Activated CD8-positive, alpha-beta memory T cell treated with anti-CD3 and anti-CD28 coated beads, Interleukin-2, amount 50 U/mL, for 4 hours (primary cell): ENCODE data around the gene STK33.

ENCODE experiments used
- DNase-seq: peaks from one replicate; pipeline ENCODE4 v3.0.0-alpha.2; 2020

The STK33 gene

DNA sequence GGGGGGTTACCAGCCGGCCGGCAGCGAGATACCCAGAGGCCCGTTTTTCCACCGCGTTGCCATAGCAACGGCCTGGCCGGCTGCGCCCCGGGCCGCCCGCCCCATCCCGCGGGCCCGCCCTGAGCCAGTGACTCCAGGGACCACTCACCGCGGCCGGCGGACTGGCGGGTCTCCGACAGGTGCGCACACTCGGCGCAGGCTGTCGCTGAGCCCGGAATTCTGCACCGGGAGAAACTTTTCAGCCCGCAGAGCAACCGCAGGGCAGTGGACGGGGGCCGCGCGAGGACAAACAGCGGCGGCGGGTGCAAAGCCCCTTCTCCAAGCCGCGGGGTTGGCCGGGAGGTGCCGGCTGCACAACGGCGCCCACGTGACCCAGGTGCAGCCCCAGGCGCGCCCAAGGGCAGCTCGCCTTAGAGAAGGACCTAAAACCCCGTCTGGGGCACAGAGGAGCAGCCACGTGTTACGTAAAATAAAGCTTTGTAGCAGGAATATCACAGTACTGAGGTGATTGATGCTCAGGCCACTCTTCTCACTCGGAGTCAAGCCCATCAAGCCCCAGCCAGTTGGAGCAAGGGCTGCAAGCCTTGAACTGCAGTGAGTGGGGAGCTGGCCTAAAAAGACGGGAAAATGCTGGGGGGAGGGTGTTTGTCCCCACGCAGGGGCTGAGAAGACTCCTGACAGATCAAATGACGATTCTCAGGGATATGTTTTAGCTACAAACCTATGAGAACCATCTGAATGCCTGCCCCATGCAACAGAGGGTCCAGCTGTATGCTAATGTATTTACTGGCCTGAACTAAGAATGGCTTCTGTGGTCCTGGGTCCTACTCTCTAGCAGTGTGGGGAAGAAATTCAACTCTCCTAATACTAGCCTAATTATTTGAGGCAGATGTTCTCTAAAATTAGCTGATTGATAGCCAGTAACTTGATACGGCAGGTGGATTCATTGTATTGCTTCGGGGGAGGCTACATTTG, at the start of gene STK33:
STK33 (minus strand) TSS at position 294 of the 975 bp plus-strand sequence. CDS start 119,323 bp downstream, outside the sequence.
- DNase-seq, result peak; percentile 16

DNA sequence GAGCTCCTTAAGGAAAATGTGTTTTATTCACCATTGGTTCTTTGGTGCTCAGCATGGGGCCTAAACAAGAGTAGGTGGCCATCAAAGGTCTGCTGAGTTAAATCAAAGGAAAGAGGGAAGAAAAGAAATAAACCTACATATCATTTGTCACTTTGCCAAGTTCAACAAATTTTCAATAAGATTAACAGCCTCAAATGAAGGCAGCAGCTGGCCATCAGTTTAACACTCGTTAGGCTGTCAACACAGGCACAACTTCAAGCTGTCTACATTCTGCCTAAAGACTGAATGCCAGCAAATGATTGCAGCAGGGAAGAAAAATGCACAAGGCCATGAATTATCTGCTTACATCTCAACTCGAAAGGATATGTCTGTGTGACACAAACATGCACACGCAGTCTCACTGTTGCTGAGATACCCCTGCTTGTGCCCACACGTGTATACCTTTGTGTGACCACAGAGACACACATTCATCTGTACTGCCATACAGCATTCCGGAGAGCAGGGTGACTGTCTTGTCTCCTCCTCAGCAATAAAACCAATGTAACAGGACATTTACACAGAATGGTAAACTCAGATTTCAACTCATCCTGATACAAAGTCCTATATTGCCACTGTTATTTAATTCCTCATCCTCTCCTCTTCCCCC, 48.3 kb upstream of the STK33 start:
- no peak for DNase-seq

DNA sequence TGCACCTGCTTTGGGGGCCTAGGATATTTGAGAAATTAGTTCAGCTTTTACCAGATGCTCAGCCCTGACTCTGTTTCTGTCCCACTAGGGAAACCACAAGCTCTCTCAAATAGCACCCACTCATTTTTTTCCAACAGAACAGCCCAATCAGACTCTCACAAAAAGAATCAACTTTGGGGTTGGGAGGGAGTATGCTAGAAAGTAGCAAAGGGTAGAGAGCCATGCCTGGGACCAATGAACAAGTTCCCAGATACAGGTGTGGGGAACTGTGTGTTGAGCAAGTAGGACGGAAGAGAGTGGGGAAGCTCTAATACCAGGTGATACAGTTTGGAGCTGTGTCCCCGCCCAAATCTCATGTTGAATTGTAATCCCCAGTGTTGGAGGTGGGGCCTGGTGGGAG, 47.3 kb upstream of the STK33 start:
- DNase-seq, result no peak

DNA sequence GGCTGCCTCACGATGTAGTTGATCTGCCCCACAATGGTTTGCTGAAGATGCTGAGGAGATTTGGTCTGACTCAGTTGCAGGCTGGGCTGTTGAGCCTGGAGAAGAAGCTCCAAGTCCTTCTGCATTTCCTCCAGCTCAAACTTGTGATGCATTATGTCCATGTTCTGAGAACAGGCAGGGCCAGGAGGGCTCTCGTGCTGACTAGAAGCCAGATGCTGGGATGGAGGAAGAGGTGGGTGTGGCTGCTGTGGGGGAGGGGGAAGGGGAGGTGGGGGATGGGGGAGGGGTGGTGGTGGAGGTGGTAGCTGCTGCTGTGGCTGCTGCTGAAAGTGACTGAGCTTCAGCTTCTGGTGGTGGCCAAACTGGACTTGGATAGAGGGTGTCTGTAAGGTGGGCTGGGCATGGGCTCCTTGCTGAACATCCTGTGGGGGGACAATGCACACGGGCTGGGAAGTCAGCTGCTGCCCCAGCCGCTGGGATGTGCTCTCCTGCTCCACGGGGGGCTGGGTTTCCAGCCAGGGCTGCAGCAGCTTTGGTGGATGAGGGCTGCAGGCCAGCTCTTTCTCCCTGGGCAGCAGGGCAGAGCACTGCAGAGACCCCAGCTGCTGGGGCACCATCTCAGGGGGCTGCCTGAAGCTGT, 46.4 kb upstream of the STK33 start:
- no peak for DNase-seq

DNA sequence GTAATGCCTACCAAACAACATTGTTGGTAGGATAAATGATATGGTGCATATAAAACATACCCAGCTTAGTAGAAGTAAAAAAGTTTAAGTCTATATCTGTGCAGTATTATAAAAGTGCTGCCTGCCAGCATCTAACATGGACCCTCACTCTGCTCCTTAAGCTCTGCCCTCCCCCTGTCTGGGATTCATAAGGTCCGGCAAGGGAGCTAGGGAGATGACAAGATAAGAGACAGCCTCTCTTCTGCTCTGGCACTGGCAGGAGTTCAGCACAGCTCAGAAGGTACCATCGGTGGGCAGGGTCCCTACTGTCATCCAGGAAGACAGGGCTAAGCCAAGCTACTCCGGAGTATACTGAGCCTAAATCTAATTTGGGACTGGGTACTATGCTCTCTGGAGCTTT, 45.6 kb upstream of the STK33 start:
- DNase-seq, result no peak

GRCh38 chr11:8638300-8638699, 44.3 kb upstream of the STK33 start:
- no peak for DNase-seq

DNA sequence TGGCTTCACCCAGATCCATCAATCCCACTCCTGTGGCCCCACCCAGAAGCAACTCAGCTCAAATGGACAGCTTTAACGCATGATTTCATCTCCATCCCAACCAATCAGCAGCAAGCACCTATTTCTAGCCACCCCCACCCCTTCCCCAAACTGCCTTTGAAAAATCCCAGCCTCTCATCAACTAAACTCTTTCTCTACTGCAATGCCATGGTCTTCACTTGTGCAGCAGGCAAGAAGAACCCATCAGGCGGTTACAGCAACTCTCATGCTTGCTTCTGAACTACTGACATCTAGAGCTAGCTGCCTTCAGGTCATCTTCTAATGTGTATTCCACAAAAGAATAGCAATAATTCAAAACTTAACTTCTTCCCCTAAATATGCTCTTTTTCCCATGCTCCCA, 42.1 kb upstream of the STK33 start:
- no peak for DNase-seq

DNA sequence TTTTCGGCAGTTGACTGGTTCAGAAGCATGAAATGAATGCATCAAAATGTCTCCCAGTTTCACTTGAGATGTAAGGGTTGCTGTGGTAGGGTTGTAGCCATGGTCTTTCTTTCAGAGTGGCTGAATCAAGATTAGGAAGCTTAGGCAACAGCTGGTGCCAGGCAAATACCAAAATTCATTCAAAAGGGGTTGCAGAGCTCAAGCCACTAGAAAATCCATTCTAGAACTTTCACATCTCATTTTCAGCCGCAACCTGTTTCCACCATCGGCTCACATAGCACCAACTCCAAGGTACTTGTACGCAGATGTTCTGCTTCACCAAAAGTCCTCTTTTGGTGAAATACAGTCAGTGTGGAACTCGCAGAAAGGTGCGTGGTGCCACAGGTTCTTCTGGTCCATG, 40.5 kb upstream of the STK33 start:
- DNase-seq, result no peak

- no peak for DNase-seq
These were observed 37.5 kb upstream of the STK33 start for GRCh38 chr11:8631395-8632118.

GRCh38 chr11:8624698-8625097, 30.7 kb upstream of the STK33 start:
- no peak for DNase-seq

DNA sequence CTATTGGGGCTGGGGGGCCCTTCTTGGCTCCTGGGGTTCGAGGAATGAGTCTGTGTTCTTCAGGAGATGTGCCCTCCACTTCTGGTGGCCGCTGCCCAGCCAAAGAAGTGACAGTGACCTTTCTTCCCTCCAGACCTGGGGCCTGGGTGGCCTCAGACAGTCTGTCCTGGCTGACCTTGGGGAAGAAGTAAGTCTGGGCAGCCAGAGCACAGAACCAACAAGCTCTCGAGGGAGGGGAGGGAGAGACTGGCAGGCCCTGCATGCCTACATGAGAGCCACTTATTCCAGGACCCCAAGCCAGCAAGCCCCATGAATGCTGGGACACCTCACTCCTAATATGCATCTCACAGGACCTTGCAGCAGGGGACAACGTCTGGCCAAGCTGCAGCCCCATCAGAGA, 27.1 kb upstream of the STK33 start:
- DNase-seq, result no peak

DNA sequence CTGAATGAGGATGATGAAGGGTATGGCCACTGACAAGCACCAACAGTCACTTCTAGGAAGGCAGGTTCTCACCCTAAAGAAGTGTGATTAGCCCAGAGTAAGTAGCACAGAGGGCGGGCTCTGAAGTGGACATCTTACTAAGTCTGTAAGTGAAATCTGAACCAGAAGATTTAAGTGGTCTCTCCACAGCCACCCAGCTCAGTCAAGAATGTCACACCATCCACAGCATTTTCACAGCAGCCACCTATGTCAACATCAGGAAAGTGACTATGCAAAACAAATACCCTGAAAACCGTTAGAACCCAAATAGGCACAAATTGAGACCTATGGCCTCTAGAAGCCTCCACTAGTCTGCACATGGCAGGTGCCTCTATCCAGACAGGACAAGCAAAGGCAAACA, 23.0 kb upstream of the STK33 start:
- DNase-seq, result no peak

- DNase-seq, result no peak
These were observed 21.4 kb upstream of the STK33 start for GRCh38 chr11:8615291-8616032.

- no peak for DNase-seq
These were observed 20.5 kb upstream of the STK33 start for GRCh38 chr11:8614497-8614896.

DNA sequence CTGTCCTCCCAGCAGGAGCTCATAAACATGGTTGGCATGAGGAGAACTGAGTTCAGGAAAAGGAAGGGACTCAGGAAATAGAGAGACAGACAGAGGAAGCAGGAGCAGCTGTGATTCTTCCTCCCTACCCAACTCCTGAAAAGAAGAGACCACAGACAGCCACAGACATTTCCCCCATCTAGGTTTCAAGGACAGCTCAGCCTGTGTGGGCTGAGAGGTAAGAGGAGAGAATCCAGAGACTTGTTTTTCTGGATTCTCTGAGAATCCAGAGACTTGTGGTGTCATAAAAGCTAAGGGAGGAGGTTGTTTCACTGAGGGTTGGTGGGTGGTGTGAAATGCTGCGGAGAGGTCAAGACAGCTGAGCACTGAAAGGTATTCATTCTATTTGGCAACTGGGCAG, 19.0 kb upstream of the STK33 start:
- DNase-seq, result no peak

DNA sequence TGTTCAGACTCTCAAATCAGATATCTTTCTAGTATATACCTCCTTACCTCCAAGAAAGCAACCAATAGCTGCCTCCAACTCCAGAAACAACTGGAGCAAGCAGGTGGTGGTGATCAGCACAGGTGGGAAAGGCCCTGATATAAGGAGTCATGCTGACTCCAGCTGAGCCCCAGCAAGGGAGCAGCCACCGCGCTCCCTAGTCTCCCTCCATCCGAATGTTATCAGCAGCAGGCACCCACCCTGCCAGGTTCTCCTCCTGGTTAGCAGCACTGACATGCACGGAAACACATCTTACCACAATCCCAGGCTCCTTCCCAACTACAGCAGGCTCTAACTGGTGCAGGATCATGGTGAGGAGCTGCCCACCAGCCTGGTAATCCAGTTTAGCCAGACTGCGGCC, 18.5 kb upstream of the STK33 start:
- no peak for DNase-seq

DNA sequence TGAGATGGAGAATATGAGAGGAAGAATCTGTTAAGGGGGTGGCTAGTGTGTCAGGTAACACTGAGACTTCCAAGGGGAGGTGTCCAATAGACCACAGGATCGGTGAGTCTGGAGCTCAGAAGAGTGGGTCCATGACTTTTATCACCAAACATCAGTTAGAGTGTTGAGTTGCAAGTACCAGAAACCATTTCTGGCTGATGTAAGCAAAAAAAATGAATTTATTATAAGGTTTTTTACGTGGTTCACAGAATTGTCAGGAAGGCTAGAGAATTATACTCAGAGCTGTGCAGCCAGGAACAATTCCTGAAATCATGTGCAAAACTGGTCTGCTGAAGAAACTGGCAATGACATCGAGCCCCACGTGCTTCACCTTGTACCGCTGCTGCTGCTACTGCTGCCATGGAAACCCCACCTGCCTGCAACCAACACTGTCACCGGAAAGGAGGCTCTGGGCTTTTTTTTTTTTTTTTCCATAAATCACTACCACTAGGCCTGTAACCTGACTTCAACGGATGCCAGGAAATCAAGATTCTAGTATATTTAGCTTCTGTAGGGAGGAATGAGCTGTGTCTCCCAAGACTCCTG, 16.6 kb upstream of the STK33 start:
- DNase-seq, result no peak

DNA sequence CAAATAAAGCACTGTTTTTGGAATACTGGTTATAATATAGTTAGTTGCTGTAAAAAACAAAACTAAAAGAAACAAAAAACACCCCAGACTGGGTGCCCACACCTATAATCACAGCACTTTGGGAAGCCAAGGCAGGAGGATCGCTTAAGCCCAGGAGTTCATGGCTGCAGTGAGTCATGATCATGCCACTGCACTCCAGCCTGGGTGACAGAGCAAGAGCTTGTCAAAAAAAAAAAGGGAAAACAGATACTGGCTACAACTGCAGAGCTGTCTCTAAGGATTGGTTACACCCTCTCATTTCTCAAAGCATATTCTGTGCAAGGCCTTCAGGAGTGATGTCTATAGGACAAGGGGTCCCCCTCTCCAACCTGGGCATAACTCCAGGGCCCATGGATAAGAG, 14.6 kb upstream of the STK33 start:
- DNase-seq, result no peak

DNA sequence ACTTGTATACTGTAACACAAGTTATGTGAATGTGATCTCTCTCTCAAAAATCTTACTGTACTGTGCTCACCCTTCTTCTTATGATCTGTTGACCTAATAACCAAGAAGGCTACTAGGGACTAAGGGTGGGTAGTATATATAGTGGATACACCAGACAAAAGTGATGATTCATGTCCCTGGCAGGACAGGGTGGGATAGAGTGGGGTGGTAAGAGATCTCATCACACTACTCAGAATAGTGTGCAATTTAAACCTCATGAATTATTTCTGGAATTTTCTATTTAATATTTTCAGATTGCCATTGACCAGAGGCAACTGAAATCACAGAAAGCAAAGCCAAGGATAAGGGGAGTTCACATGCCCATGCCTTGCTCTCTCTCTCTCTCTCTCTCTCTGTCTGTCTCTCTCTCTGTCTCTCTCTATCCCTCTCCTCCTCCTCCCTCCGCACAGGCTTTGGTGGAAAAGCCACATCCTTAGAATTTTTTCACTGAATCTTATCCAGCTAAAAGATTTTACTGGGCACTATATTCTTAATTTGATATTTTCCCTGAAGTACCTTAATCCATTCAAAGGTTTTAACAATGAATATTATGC, 12.0 kb upstream of the STK33 start:
- no peak for DNase-seq

DNA sequence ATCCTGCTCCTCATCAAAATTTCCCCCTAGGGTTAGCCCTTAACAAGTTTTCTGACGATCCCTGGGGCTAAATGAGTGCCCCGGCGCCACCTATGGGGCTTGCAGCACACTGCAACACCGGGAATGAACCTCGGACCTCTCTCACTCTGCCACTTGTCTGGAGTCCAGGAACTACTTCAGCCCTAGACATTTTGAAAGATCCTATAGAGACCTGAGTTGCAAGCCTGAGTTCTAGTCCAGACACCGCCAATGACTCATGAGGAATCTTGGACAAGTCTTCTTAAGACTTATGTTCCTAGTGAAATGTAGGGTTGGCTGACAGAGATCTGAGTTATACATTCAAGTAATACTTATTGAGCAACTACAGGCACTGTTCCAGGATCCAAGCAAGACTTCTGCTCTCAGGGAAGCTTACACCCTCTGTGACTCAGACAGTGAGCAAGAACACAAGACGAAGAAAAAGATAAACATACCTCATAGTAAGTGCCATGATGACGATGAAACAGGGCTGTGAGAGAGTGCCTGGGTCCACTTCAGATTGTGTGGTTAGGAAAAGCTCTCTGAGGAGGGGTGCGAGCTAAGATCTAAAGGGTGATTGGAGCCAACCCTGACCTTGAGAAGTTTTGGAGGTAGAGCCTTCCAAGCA, 10.2 kb upstream of the STK33 start:
- DNase-seq, result no peak

GRCh38 chr11:8603696-8604077, 9.7 kb upstream of the STK33 start:
- no peak for DNase-seq
